KMS-11 (cell line): ENCODE measurements around the gene SPRED2.
"Not testable (repeated sequence)": the region's sequence is repeated elsewhere in the genome, so short reads cannot be mapped to it uniquely, and the experiment has no call there.

Experiments used
- H2AFZ ChIP-seq: fragments of 200-600 bp; sonication (generic); 2 replicates; pipeline ENCODE4 v1.6.1; 2016; ENCODE audit warnings: antibody characterized with exemption, mixed run types, low read depth
- H3K27ac ChIP-seq: fragments of 200-600 bp; sonication (generic); 2 replicates; pipeline ENCODE4 v1.6.1; 2016; ENCODE audit warnings: mild to moderate bottlenecking, mixed run types
- H3K27me3 ChIP-seq: fragments of 200-600 bp; sonication (generic); 2 replicates; pipeline ENCODE4 v1.6.1; 2017; ENCODE audit warnings: mild to moderate bottlenecking, low read depth, mixed run types, moderate library complexity; ENCODE audit not compliant: insufficient read depth
- H3K36me3 ChIP-seq: fragments of 200-600 bp; sonication (generic); 2 replicates; pipeline ENCODE4 v1.6.1; 2017; ENCODE audit warnings: mild to moderate bottlenecking, mixed run types; ENCODE audit not compliant: insufficient read depth
- H3K4me1 ChIP-seq: fragments of 200-600 bp; sonication (generic); 2 replicates; pipeline ENCODE4 v1.6.1; 2016; ENCODE audit warnings: mild to moderate bottlenecking, low read depth, mixed run types; ENCODE audit not compliant: poor library complexity, severe bottlenecking
- H3K4me2 ChIP-seq: fragments of 200-600 bp; sonication (generic); 2 replicates; pipeline ENCODE4 v1.7.0; 2016; ENCODE audit warnings: mild to moderate bottlenecking, mixed run types
- H3K4me3 ChIP-seq: fragments of 200-600 bp; sonication (generic); IDR thresholded peaks from 2 replicates; pipeline ENCODE4 v1.6.1; 2017; ENCODE audit warnings: low read depth, low read length, mixed read lengths; ENCODE audit not compliant: insufficient read depth
- H3K79me2 ChIP-seq: fragments of 200-600 bp; sonication (generic); 2 replicates; pipeline ENCODE4 v1.6.1; 2016; ENCODE audit warnings: low read depth, mixed run types; ENCODE audit not compliant: insufficient read depth
- H3K9ac ChIP-seq: fragments of 200-600 bp; sonication (generic); 2 replicates; pipeline ENCODE4 v1.6.1; 2016; ENCODE audit warnings: mild to moderate bottlenecking, mixed run types
- H4K20me1 ChIP-seq: fragments of 200-600 bp; sonication (generic); 2 replicates; pipeline ENCODE4 v1.6.1; 2016; ENCODE audit warnings: mild to moderate bottlenecking, mixed run types; ENCODE audit not compliant: insufficient read depth
- TF ChIP-seq, protein P1 (sequence below): fragments of 200-600 bp; sonication (generic); conservative IDR thresholded peaks from 2 replicates; pipeline ENCODE4 v1.6.1; 2017; ENCODE audit warnings: low read depth, mild to moderate bottlenecking, antibody characterized with exemption, low read length, moderate library complexity, mixed read lengths

The SPRED2 gene

GRCh38 chr2:65343386-65343785 lies 89.0 kb downstream of the SPRED2 start:
- Histone ChIP-seq H3K4me1 (no peaks in the 10 kb centered on the region), H2AFZ (no peak overlapping the region), H3K36me3 (no peaks in the 10 kb centered on the region), H3K79me2 (peaks cover 33% of the 10 kb centered on the region), H4K20me1 (no peaks in the 10 kb centered on the region), H3K27me3 (no peaks in the 10 kb centered on the region), H3K4me2 (no peak overlapping the region), H3K9ac (no peak overlapping the region), H3K27ac (no peak overlapping the region), H3K4me3 (no peak overlapping the region)
- TF ChIP-seq, protein P1, sequence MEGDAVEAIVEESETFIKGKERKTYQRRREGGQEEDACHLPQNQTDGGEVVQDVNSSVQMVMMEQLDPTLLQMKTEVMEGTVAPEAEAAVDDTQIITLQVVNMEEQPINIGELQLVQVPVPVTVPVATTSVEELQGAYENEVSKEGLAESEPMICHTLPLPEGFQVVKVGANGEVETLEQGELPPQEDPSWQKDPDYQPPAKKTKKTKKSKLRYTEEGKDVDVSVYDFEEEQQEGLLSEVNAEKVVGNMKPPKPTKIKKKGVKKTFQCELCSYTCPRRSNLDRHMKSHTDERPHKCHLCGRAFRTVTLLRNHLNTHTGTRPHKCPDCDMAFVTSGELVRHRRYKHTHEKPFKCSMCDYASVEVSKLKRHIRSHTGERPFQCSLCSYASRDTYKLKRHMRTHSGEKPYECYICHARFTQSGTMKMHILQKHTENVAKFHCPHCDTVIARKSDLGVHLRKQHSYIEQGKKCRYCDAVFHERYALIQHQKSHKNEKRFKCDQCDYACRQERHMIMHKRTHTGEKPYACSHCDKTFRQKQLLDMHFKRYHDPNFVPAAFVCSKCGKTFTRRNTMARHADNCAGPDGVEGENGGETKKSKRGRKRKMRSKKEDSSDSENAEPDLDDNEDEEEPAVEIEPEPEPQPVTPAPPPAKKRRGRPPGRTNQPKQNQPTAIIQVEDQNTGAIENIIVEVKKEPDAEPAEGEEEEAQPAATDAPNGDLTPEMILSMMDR, result no peak

DNA sequence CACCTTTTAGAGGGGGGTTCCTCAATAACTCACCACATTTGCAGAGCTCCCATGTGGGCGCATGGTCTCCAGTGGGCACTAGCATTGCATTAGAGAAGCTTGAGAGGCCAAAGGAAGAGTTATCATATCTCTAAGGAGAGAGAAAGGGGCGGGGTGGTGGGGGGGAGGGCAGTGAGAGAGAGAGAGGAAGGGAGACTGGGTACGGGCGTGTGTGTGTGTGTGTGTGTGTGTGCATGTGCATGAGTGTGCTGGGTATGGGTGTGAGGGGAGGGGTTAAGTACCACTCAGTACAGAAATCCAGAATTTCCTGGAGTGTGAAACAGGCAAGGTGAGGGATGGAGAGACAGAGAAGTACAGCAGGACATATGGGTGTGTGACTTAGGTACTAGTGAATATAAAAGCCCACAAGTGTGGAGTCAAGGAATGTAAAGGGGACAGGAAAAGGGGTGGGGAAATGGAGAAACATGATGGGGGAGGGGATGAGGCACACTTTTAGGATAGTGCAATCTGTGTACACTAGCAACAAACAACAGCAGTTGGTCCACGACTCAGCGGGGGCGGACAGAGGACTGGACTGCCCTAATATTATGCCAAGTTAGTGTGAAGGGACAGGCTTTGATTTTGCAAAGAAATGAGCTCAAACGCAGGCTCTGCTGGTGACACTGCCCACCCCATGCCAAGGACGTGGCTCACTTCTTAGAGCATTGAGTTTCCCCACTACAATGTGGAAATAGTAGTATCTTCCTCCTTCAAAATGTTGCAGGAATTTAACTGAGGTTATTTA lies 91.3 kb downstream of the SPRED2 start:
- no peaks in the 10 kb centered on the region for H4K20me1 ChIP-seq
- H3K79me2 ChIP-seq, result peaks cover 11% of the 10 kb centered on the region; the same call in 1 of the 2 replicates
- H2AFZ ChIP-seq, result no peak overlapping the region
- no peaks in the 10 kb centered on the region for H3K27me3 ChIP-seq
- no peak overlapping the region for H3K9ac ChIP-seq
- no peak overlapping the region for H3K27ac ChIP-seq
- H3K4me1 ChIP-seq, result no peaks in the 10 kb centered on the region
- no peak overlapping the region for H3K4me3 ChIP-seq
- no peak overlapping the region for H3K4me2 ChIP-seq
- TF ChIP-seq, protein P1, result no peak
- no peaks in the 10 kb centered on the region for H3K36me3 ChIP-seq

- H3K27ac ChIP-seq, result no peak overlapping the region
- H3K9ac ChIP-seq, result no peak overlapping the region
- no peaks in the 10 kb centered on the region for H3K27me3 ChIP-seq
- H2AFZ ChIP-seq, result no peak overlapping the region
- no peak overlapping the region for H3K4me3 ChIP-seq
- TF ChIP-seq, protein P1, result no peak
- no peaks in the 10 kb centered on the region for H3K4me1 ChIP-seq
- peaks cover 3% of the 10 kb centered on the region; the same call in 1 of the 2 replicates for H3K79me2 ChIP-seq
- H4K20me1 ChIP-seq, result no peaks in the 10 kb centered on the region
- no peak overlapping the region for H3K4me2 ChIP-seq
- H3K36me3 ChIP-seq, result no peaks in the 10 kb centered on the region
Measured at GRCh38 chr2:65339648-65340047, 92.8 kb downstream of the SPRED2 start.

- not testable (repeated sequence) for H3K4me1 ChIP-seq, H3K36me3 ChIP-seq, H3K27me3 ChIP-seq, H3K4me3 ChIP-seq, H3K4me2 ChIP-seq, H3K9ac ChIP-seq, H4K20me1 ChIP-seq, H2AFZ ChIP-seq, H3K79me2 ChIP-seq, H3K27ac ChIP-seq
Measured at GRCh38 chr2:65338830-65339495, 93.4 kb downstream of the SPRED2 start.

DNA sequence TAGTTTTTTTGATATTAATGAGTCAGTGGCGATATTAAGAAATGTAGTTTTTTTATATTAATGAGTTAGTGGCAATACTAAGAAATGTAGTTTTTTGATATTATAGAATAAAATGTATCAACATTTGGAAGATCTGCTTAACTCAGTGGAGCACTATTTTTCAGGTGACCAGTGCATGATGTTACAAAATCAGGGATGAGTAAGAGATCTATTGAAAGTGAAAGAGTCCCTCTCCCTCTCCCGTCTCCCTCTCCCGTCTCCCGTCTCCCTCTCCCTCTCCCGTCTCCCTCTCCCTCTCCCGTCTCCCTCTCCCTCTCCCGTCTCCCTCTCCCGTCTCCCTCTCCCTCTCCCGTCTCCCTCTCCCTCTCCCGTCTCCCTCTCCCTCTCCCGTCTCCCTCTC lies 94.5 kb downstream of the SPRED2 start:
- not testable (repeated sequence) for H3K4me2 ChIP-seq, H3K36me3 ChIP-seq, H3K27ac ChIP-seq, H3K4me1 ChIP-seq, H3K4me3 ChIP-seq, H3K79me2 ChIP-seq, H3K27me3 ChIP-seq, H2AFZ ChIP-seq, H3K9ac ChIP-seq, H4K20me1 ChIP-seq
